Thymus (tissue), 11 donors: Measurements from ENCODE around the gene EFCAB10. TPM values are rescaled to one million over a fixed set of nuclear protein-coding genes. Genes with fewer than 3 reads are reported as not detected.
"Not testable (repeated sequence)": the region's sequence is repeated elsewhere in the genome, so short reads cannot be mapped to it uniquely, and the experiment has no call there.

Experiments used
- DNase-seq, 9 donors: peaks; one replicate each; pipeline ENCODE4 v3.0.0-alpha.2; 2013; ENCODE audit warnings: low spot score in 9 of 9, low read depth in 6 of 9, missing footprints in 1 of 9
- H3K27ac ChIP-seq, 2 donors: one replicate each; pipeline ENCODE4 v1.5.1; 2013; ENCODE audit warnings: control low read depth in 1 of 2, low read depth in 1 of 2, low read length in 1 of 2, mild to moderate bottlenecking in 1 of 2, moderate library complexity in 1 of 2
- H3K27me3 ChIP-seq, 2 donors: one replicate each; pipeline ENCODE4 v1.5.1; 2013; ENCODE audit warnings: low read length in 1 of 2; ENCODE audit not compliant: control insufficient read depth in 2 of 2, insufficient read depth in 1 of 2
- H3K36me3 ChIP-seq, 2 donors: one replicate each; pipeline ENCODE4 v1.5.1; 2013; ENCODE audit warnings: low read length in 1 of 2, mild to moderate bottlenecking in 1 of 2, moderate library complexity in 1 of 2; ENCODE audit not compliant: control insufficient read depth in 2 of 2, insufficient read depth in 2 of 2
- H3K4me1 ChIP-seq, 2 donors: one replicate each; pipeline ENCODE4 v1.5.1; 2013; ENCODE audit warnings: low read length in 2 of 2; ENCODE audit not compliant: control insufficient read depth in 2 of 2, insufficient read depth in 2 of 2
- H3K4me3 ChIP-seq, 2 donors: one replicate each; pipeline ENCODE4 v1.5.1; 2013; ENCODE audit warnings: low read length in 2 of 2, control low read depth in 1 of 2, mild to moderate bottlenecking in 1 of 2
- H3K9me3 ChIP-seq, 2 donors: one replicate each; pipeline ENCODE4 v1.5.1; 2013; ENCODE audit warnings: low read length in 1 of 2, mild to moderate bottlenecking in 1 of 2; ENCODE audit not compliant: control insufficient read depth in 2 of 2, insufficient read depth in 1 of 2
- whole genome bisulfite sequencing: extraction: QIAGEN DNeasy Blood & Tissue Kit; methylation state at CpG from one replicate; pipeline ENCODE4 v1.1.7; 2013; 5-methylcytosine and 5-hydroxymethylcytosine counted together
- polyA plus RNA-seq: library from polyadenylated mRNA; stranded (reverse); fragments of 200-250 nt; gene quantifications from one replicate; pipeline ENCODE4 v1.2.3, GENCODE V29; 2013
- total RNA-seq: library from RNA; stranded (reverse); fragments of 120-200 nt; gene quantifications from one replicate; pipeline ENCODE4 v1.2.4, GENCODE V29; 2013
- donor health status: healthy.

The EFCAB10 gene
- total and polyA plus RNA-seq, 2 donors = 0.14 to 0.64 TPM

DNA sequence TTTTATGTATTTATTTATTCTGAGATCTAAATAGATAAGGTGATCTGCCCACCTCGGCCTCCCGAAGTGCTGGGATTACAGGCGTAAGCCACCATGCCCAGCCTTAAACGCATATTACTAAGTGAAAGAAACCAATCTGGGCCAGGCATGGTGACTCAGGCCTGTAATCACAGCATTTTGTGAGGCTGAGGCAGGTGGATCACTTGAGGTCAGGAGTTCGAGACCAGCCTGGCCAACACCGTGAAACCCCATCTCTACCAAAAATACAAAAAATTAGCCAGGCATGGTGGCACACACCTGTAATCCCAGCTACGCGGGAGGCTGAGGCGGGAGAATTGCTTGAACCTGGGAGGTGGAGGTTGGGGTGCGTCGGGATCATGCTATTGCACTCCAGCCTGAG lies 56.9 kb downstream of the EFCAB10 start:
- not testable (repeated sequence) for H3K27ac ChIP-seq, H3K27me3 ChIP-seq, H3K4me1 ChIP-seq, H3K36me3 ChIP-seq, DNase-seq, H3K9me3 ChIP-seq, H3K4me3 ChIP-seq
- 98% methylated on average over 11 of the region's 11 CpGs for WGBS

DNA sequence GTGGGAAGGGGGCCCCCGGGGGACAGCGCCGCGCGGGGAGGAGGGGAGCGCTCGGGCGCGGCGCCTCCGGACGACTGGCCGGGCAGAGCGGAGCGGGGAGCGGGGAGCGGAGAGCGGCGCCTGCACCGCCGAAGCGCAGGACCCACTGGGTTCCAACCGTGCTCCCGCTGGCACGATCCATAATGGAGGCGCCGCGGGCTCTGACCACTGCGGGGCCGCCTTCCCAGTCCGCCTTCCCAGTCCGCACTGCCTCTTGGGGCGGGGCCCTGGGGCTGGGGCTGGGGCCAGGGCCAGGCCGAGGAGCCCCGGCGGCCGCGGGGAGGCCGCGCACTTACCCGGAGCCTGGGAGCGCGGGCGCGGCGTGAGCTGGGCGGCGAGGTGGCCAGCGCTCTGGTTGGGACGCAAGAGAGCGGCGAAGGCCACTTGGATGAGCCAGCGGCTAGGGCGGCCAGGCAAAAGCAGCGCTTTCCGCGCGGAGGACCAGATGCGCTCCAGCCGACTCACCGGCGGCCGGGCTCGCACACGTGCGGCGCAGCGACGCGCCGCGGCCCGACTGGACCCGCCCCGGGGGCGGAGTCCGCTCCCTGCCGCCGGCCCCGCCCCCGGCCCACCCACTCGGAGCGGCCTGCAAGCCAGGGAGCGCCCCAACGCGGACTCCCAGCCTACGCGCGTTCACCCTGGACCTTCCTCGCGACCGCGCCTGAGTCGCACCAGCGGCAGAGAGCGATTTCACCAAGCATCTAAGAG lies 59.4 kb downstream of the EFCAB10 start, which contains the start of gene PUS7:
Gene PUS7, minus strand, starts transcription at position 555 of the 747 bp plus-strand sequence. CDS start 13,759 bp downstream, outside the sequence.
- DNase-seq = peak in 7 of 9 donors; percentile 69 to 88 (median 76)
- Histone ChIP-seq H3K4me1 (peaks cover 4 to 7% of the 10 kb centered on the region in 2 donors), H3K9me3 (no peaks in the 10 kb centered on the region), H3K36me3 (no peaks in the 10 kb centered on the region), H3K4me3 (peak within 1 kb of the TSS; percentile 44 to 59), H3K27ac (peak within 1 kb of the TSS; percentile 58 to 84), H3K27me3 (peaks cover 0 to 5% of the 10 kb centered on the region in 2 donors)
- WGBS = under 1% methylated on average over 96 of the region's 96 CpGs

GRCh38 chr7:105521027-105521716 lies 60.1 kb downstream of the EFCAB10 start:
- DNase-seq = peak in 3 of 9 donors; percentile 18 to 52 (median 32)
- no peaks in the 10 kb centered on the region for H3K36me3 ChIP-seq
- WGBS = 19% methylated on average over 25 of the region's 25 CpGs

GRCh38 chr7:105520620-105521019 lies 60.7 kb downstream of the EFCAB10 start:
- H3K4me1 ChIP-seq, H3K27ac ChIP-seq, H3K9me3 ChIP-seq, H3K4me3 ChIP-seq, DNase-seq, H3K36me3 ChIP-seq, H3K27me3 ChIP-seq: not testable (repeated sequence)
- WGBS = 98% methylated on average over 7 of the region's 7 CpGs

More at GRCh38 chr7:105521027-105521716, 60.1 kb downstream of the EFCAB10 start:
- Histone ChIP-seq H3K4me1 (peaks cover 4 to 7% of the 10 kb centered on the region in 2 donors), H3K4me3 (peak overlapping the region; percentile 44 to 59), H3K27me3 (peaks cover 0 to 5% of the 10 kb centered on the region in 2 donors), H3K27ac (peak overlapping the region in 1 of 2 donors; percentile 51), H3K9me3 (no peaks in the 10 kb centered on the region)

DNA sequence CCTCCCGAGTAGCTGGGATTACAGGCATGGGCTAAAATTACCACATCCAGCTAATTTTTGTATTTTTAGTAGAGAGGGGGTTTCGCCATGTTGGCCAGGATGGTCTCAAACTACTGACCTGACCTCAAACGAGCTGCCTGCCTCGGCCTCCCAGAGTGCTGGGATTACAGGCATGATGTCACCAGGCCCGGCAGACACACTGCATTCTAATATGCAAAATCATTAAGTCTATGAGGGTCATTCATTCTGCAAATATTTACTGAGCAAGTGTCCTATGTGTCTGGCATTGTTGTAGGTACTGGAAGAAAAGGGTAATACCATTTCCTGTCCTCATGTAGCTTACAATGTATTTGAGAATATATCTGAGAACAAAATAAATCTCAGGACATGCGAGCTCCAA lies 61.9 kb downstream of the EFCAB10 start:
- Histone ChIP-seq H3K27ac (no peak overlapping the region), H3K4me1 (peaks cover 4 to 7% of the 10 kb centered on the region in 2 donors), H3K4me3 (no peak overlapping the region), H3K27me3 (peaks cover 0 to 5% of the 10 kb centered on the region in 2 donors), H3K9me3 (no peaks in the 10 kb centered on the region), H3K36me3 (no peaks in the 10 kb centered on the region)
- WGBS = 97% methylated on average over 6 of the region's 6 CpGs
- DNase-seq = no peak

DNA sequence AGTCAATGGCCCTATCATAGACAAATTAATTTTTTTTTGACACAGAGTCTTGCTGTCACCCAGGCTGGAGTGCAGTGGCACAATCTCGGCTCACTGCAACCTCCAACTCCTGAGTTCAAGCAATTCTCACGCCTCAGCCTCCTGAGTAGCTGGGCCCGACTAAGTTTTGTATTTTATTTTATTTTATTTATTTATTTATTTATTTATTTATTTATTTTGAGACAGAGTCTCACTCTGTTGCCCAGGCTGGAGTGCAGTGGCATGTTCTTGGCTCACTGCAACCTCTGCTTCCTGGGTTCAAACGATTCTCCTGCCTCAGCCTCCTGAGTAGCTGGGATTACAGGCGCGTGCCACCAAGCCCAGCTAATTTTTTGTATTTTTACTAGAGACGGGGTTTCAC lies 65.7 kb downstream of the EFCAB10 start:
- H3K36me3 ChIP-seq, H3K4me3 ChIP-seq, H3K9me3 ChIP-seq, H3K27ac ChIP-seq, H3K4me1 ChIP-seq, DNase-seq, H3K27me3 ChIP-seq: not testable (repeated sequence)
- WGBS = 99% methylated on average over 7 of the region's 7 CpGs

Other genes with a start within 250 kb of the EFCAB10 start
- gene SRPK2, start 192.6 kb downstream of the EFCAB10 start, total RNA-seq = 45.6 TPM
- gene SRPK2, start 192.6 kb downstream of the EFCAB10 start, polyA plus RNA-seq = 23.0 TPM
- 9.4 TPM for gene PUS7, start 59.2 kb downstream of the EFCAB10 start, total RNA-seq
- gene PUS7, start 59.2 kb downstream of the EFCAB10 start, polyA plus RNA-seq = 3.7 TPM
- 12.2 TPM for gene RINT1, start 49.3 kb downstream of the EFCAB10 start, total RNA-seq
- gene RINT1, start 49.3 kb downstream of the EFCAB10 start, polyA plus RNA-seq = 42.3 TPM